Upper lobe of left lung (tissue), 4 donors: Measurements from ENCODE around the gene CDKL2.

Experiments
- CTCF ChIP-seq, 6 experiments: fragments of 450-650 bp in 4 of 6; fragments of 200-600 bp in 2 of 6; sonication (generic) in 2 of 6; IDR thresholded peaks; one replicate each; pipeline ENCODE4 v1.5.1; 2016 to 2019; ENCODE audit warnings: antibody characterized with exemption in 6 of 6
- EP300 ChIP-seq, 4 donors: sonication (generic); formaldehyde crosslinking; IDR thresholded peaks; one replicate each; pipeline ENCODE4 v1.5.1; 2017; ENCODE audit warnings: antibody characterized with exemption in 4 of 4, control low read depth in 2 of 4
- POLR2A ChIP-seq, 4 donors: fragments of 450-650 bp; IDR thresholded peaks; one replicate each; pipeline ENCODE4 v1.5.1; 2016 to 2017; ENCODE audit warnings: antibody characterized with exemption in 4 of 4, mild to moderate bottlenecking in 2 of 4
- POLR2AphosphoS5 ChIP-seq, 2 donors: sonication (generic); formaldehyde crosslinking; IDR thresholded peaks; one replicate each; pipeline ENCODE4 v1.5.1; 2017; ENCODE audit warnings: antibody characterized with exemption in 2 of 2

GRCh38 chr4:75673959-75674328 is 43.6 kb upstream of the CDKL2 start:
- TF ChIP-seq POLR2AphosphoS5 (IDR thresholded peaks at IDR 0.05): no peak
- no peak for TF ChIP-seq CTCF (IDR thresholded peaks at IDR 0.05)
- no peak for TF ChIP-seq POLR2A (IDR thresholded peaks at IDR 0.05)
- no peak for TF ChIP-seq EP300 (IDR thresholded peaks at IDR 0.05)
